OCI-LY1 (cell line): ENCODE data around the gene IGF1.

Experiments used
- EZH2 ChIP-seq: fragments of 200-600 bp; sonication (generic), shearing (Covaris generic); IDR thresholded peaks from 2 replicates; pipeline ENCODE4 v1.8.0; 2017; ENCODE audit warnings: borderline replicate concordance, mixed run types, mild to moderate bottlenecking, antibody characterized with exemption, low read length, moderate library complexity, mixed read lengths
- TF ChIP-seq, protein P1 (sequence below): fragments of 200-600 bp; sonication (generic), shearing (Covaris generic); IDR thresholded peaks from 2 replicates; pipeline ENCODE4 v1.5.1; 2017; ENCODE audit warnings: mild to moderate bottlenecking, antibody characterized with exemption, low read length, moderate library complexity, mixed read lengths

DNA sequence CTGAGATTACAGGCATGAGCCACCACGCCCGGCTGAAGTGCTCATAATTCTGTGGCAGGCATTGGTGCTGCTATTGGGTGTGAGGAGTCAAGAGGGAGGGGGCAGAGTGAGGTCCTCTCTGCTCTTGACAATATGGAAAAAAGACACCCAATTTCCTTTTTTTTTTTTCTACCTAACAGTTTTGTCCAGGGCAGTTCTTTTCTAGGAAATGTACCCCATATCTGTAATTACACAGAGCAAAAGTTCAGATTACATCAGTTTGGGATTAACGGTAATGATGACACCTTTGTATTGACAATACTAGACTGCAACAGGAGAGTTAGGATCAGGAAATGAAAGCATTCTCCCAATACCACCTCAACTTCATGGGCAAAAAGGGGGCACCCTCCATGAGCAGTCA is 36.3 kb downstream of the IGF1 start:
- TF ChIP-seq, protein P1, sequence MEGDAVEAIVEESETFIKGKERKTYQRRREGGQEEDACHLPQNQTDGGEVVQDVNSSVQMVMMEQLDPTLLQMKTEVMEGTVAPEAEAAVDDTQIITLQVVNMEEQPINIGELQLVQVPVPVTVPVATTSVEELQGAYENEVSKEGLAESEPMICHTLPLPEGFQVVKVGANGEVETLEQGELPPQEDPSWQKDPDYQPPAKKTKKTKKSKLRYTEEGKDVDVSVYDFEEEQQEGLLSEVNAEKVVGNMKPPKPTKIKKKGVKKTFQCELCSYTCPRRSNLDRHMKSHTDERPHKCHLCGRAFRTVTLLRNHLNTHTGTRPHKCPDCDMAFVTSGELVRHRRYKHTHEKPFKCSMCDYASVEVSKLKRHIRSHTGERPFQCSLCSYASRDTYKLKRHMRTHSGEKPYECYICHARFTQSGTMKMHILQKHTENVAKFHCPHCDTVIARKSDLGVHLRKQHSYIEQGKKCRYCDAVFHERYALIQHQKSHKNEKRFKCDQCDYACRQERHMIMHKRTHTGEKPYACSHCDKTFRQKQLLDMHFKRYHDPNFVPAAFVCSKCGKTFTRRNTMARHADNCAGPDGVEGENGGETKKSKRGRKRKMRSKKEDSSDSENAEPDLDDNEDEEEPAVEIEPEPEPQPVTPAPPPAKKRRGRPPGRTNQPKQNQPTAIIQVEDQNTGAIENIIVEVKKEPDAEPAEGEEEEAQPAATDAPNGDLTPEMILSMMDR, result no peak
- no peak for TF ChIP-seq EZH2
